ENCODE data around the gene DAGLB. TPM values are rescaled to one million over a fixed set of nuclear protein-coding genes. Genes with fewer than 3 reads are reported as not detected.
"Not testable (repeated sequence)": the region's sequence is repeated elsewhere in the genome, so short reads cannot be mapped to it uniquely, and the experiment has no call there.

The DAGLB gene
- polyA plus RNA-seq, 1 donor from 2014 or later, result 15.5 TPM

DNA sequence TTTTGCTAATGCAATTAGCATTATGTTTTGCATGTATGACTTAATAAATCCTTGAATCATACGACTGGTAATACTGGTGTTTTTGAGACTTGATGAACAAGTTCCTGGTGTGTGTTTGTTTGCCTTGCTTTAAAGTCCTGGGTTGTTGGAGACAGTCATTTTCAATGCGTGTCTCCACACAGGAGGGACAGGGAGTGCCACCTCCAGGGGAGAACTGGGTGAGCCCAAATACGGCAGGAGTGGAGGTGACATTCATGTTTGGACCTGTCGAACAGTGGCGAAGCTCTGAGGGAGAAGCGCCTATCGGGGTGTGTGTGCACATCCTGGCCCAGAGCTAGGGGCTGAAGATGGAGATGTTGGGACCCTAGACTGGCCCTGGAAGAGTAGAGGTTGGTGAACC lies 43.8 kb downstream of the DAGLB start:
- Mint-ChIP-seq H3K4me1 (peaks cover 0 to 5% (median 1%) of the 10 kb centered on the region in 3 donors), H3K36me3 (peaks cover 3% of the 10 kb centered on the region), H3K9me3 (no peaks in the 10 kb centered on the region), H3K4me3 (no peak overlapping the region), H3K27ac (peak overlapping the region in 1 of 3 donors; percentile 41), H3K27me3 (no peaks in the 10 kb centered on the region)

GRCh38 chr7:6402741-6403140 lies 45.0 kb downstream of the DAGLB start:
- H3K27me3 Mint-ChIP-seq, result no peaks in the 10 kb centered on the region
- H3K27ac Mint-ChIP-seq, result peak overlapping the region in 1 of 3 donors; percentile 4
- H3K36me3 Mint-ChIP-seq, result peaks cover 3% of the 10 kb centered on the region
- no peak overlapping the region for H3K4me3 Mint-ChIP-seq
- H3K9me3 Mint-ChIP-seq, result no peaks in the 10 kb centered on the region
- peaks cover 0 to 5% (median 4%) of the 10 kb centered on the region in 3 donors for H3K4me1 Mint-ChIP-seq

- Mint-ChIP-seq H3K27me3 (no peaks in the 10 kb centered on the region), H3K4me1 (peaks cover 0 to 5% (median 5%) of the 10 kb centered on the region in 3 donors), H3K27ac (no peak overlapping the region), H3K4me3 (no peak overlapping the region), H3K9me3 (no peaks in the 10 kb centered on the region), H3K36me3 (no peaks in the 10 kb centered on the region)
Measured at GRCh38 chr7:6402041-6402440, 45.7 kb downstream of the DAGLB start.

- H3K27me3 Mint-ChIP-seq, result no peaks in the 10 kb centered on the region
- H3K36me3 Mint-ChIP-seq, result no peaks in the 10 kb centered on the region
- peaks cover 0 to 5% (median 5%) of the 10 kb centered on the region in 3 donors for H3K4me1 Mint-ChIP-seq
- H3K27ac Mint-ChIP-seq, result no peak overlapping the region
- H3K9me3 Mint-ChIP-seq, result no peaks in the 10 kb centered on the region
- no peak overlapping the region for H3K4me3 Mint-ChIP-seq
Measured at GRCh38 chr7:6401536-6401935, 46.2 kb downstream of the DAGLB start.

DNA sequence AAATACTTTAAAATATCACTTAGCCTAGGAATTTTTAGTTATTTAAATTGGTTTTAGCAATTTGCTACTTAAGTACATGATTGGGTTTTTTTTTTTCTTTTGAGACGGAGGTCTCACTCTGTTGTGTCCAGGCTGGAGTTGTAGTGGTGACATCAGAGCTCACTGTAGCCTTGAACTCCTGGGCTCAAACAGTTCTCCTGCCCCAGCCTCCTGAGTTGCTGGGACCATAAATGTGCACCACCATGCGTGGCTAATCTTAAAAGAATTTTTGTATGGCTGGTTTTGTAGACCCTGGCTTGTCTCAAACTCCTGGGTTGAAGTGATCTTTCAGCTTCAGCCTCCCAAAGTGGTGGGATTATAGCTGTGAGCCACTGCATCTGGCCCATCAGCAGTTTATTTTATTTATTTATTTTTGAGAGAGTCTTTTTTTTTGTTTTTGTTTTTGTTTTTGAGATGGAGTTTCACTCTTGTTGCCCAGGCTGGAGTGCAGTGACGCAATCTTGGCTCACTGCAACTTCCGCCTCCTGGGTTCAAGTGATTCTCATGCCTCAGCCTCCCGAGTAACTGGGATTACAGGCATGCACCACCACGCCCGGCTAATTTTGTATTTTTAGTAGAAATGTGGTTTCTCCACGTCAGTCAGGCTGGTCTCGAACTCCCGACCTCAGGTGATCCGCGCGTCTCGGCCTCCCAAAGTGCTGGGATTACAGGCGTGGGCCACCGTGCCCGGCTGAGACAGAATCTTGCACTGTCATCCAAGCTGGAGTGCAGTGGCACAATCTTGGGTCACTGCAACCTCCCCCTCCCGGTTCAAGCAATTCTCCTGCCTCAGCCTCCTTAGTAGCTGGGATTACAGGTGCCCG lies 47.3 kb downstream of the DAGLB start:
- H3K9me3 Mint-ChIP-seq, H3K27ac Mint-ChIP-seq, H3K4me3 Mint-ChIP-seq, H3K36me3 Mint-ChIP-seq, H3K27me3 Mint-ChIP-seq: not testable (repeated sequence)
- peaks cover 10 to 14% (median 13%) of the 10 kb centered on the region in 3 donors for H3K4me1 Mint-ChIP-seq

DNA sequence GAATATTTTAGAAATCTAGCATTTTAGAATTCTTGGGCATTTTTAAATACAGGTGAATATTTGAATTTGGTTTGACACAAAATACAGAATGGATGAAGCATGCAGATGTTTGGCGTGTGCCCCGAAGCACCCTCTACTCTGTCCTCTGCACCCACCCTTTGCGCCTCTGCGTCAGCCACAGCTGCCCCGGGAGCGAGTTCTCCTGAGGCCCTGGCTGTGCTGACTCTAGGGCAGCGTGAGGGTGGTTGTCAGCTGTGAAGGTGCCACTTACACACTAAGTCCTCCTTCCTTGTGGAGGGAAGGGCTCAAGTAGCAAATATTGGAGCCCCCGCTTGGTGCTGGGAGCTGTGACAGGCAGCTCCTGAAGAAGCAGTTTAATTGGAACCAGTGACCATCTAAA lies 48.4 kb downstream of the DAGLB start:
- Mint-ChIP-seq H3K27ac (no peak overlapping the region), H3K27me3 (no peaks in the 10 kb centered on the region), H3K4me3 (no peak overlapping the region), H3K36me3 (peaks cover 7% of the 10 kb centered on the region), H3K9me3 (no peaks in the 10 kb centered on the region), H3K4me1 (peaks cover 13 to 18% (median 16%) of the 10 kb centered on the region in 3 donors)

GRCh38 chr7:6398943-6399342 lies 48.8 kb downstream of the DAGLB start:
- Mint-ChIP-seq H3K4me1 (peaks cover 13 to 22% (median 17%) of the 10 kb centered on the region in 3 donors), H3K9me3 (no peaks in the 10 kb centered on the region), H3K36me3 (peaks cover 7% of the 10 kb centered on the region), H3K27ac (no peak overlapping the region), H3K4me3 (no peak overlapping the region), H3K27me3 (no peaks in the 10 kb centered on the region)

DNA sequence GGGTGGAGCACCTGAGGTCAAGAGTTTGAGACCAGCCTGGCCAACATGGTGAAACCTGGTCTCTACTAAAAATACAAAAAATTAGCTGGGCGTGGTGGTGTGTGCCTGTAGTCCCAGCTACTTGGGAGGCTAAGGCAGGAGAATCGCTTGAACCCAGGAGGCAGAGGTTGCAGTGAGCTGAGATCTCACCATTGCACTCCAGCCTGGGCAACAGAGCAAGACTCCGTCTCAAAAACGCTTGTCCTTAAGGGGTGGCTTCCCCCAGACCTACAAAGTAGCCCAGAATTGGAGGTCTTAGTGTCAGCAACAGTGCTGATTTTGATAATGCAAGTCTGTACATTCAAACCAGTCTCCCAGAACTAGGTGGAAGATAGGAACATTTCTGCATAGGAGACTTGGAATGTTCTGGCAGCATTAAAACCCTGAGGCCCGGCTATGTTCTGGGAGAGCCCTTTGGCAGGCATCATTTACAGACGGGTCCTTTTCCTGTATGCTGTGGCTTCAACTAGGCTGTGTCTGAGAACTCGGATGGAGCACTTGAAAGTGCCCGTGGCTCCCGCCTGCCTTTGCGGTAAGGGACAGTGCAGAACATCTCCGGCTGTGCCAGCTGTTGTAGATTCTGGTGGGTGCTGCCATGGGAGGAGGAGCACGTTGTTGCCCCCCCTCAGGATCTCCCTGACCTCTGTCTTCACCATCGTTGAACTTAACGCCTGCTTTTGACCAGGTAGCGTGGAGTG lies 49.8 kb downstream of the DAGLB start:
- not testable (repeated sequence) for H3K36me3 Mint-ChIP-seq, H3K27me3 Mint-ChIP-seq, H3K4me3 Mint-ChIP-seq, H3K9me3 Mint-ChIP-seq
- H3K4me1 Mint-ChIP-seq, result peaks cover 18 to 27% (median 22%) of the 10 kb centered on the region in 3 donors
- peak overlapping the region in 1 of 3 donors; percentile 10 for H3K27ac Mint-ChIP-seq

GRCh38 chr7:6395898-6396595 lies 51.7 kb downstream of the DAGLB start:
- H3K36me3 Mint-ChIP-seq, result peaks cover 7% of the 10 kb centered on the region
- no peaks in the 10 kb centered on the region for H3K27me3 Mint-ChIP-seq
- H3K27ac Mint-ChIP-seq, result peak overlapping the region in 2 of 3 donors; percentile 43 to 46
- no peaks in the 10 kb centered on the region for H3K9me3 Mint-ChIP-seq
- peaks cover 23 to 27% (median 26%) of the 10 kb centered on the region in 3 donors for H3K4me1 Mint-ChIP-seq
- peak overlapping the region in 1 of 4 donors; percentile 33 for H3K4me3 Mint-ChIP-seq

GRCh38 chr7:6394114-6394513 lies 53.6 kb downstream of the DAGLB start:
- Mint-ChIP-seq H3K4me1 (peaks cover 23 to 27% (median 25%) of the 10 kb centered on the region in 3 donors), H3K4me3 (no peak overlapping the region), H3K36me3 (peaks cover 7% of the 10 kb centered on the region), H3K9me3 (no peaks in the 10 kb centered on the region), H3K27me3 (no peaks in the 10 kb centered on the region), H3K27ac (peak overlapping the region in 1 of 3 donors; percentile 37)

GRCh38 chr7:6393667-6394056 lies 54.1 kb downstream of the DAGLB start:
- H3K4me1 Mint-ChIP-seq, result peaks cover 23 to 25% (median 24%) of the 10 kb centered on the region in 3 donors
- no peak overlapping the region for H3K4me3 Mint-ChIP-seq
- no peaks in the 10 kb centered on the region for H3K27me3 Mint-ChIP-seq
- H3K36me3 Mint-ChIP-seq, result peaks cover 7% of the 10 kb centered on the region
- peak overlapping the region in 2 of 3 donors; percentile 37 to 86 for H3K27ac Mint-ChIP-seq
- H3K9me3 Mint-ChIP-seq, result no peaks in the 10 kb centered on the region

- H3K9me3 Mint-ChIP-seq, result no peaks in the 10 kb centered on the region
- peaks cover 7% of the 10 kb centered on the region for H3K36me3 Mint-ChIP-seq
- no peak overlapping the region for H3K4me3 Mint-ChIP-seq
- H3K27ac Mint-ChIP-seq, result peak overlapping the region; percentile 31 to 86 (median 71)
- H3K4me1 Mint-ChIP-seq, result peaks cover 23 to 24% (median 24%) of the 10 kb centered on the region in 3 donors
- no peaks in the 10 kb centered on the region for H3K27me3 Mint-ChIP-seq
Measured at GRCh38 chr7:6392712-6393666, 54.8 kb downstream of the DAGLB start.

GRCh38 chr7:6389728-6390127 lies 58.0 kb downstream of the DAGLB start:
- peaks cover 28 to 29% (median 28%) of the 10 kb centered on the region in 3 donors for H3K4me1 Mint-ChIP-seq
- no peaks in the 10 kb centered on the region for H3K27me3 Mint-ChIP-seq
- H3K27ac Mint-ChIP-seq, result no peak overlapping the region
- no peaks in the 10 kb centered on the region for H3K9me3 Mint-ChIP-seq
- peaks cover 2% of the 10 kb centered on the region for H3K36me3 Mint-ChIP-seq
- no peak overlapping the region for H3K4me3 Mint-ChIP-seq

GRCh38 chr7:6387734-6388294 lies 59.9 kb downstream of the DAGLB start:
- Mint-ChIP-seq H3K36me3 (peaks cover 2% of the 10 kb centered on the region), H3K9me3 (no peaks in the 10 kb centered on the region), H3K27ac (no peak overlapping the region), H3K4me3 (no peak overlapping the region), H3K4me1 (peaks cover 27 to 36% (median 30%) of the 10 kb centered on the region in 3 donors), H3K27me3 (no peaks in the 10 kb centered on the region)
